AG09309 (cell line): ENCODE data around the gene FBF1.

Experiments used
- DNase-seq: peaks from one replicate; pipeline ENCODE4 v3.0.0-alpha.2; 2010; ENCODE audit warnings: low read depth
- H3K4me3 ChIP-seq: 2 replicates; pipeline ENCODE4 v1.5.1; 2011; ENCODE audit warnings: mild to moderate bottlenecking, low read depth, low read length, moderate library complexity; ENCODE audit not compliant: control insufficient read depth
- TF ChIP-seq, protein P1 (sequence below): IDR thresholded peaks from 2 replicates; pipeline ENCODE4 v1.5.1; 2011; ENCODE audit warnings: mild to moderate bottlenecking, low read depth, low read length, inconsistent platforms; ENCODE audit not compliant: insufficient read depth, control insufficient read depth; ENCODE audit errors: missing control alignments

Gene FBF1

DNA sequence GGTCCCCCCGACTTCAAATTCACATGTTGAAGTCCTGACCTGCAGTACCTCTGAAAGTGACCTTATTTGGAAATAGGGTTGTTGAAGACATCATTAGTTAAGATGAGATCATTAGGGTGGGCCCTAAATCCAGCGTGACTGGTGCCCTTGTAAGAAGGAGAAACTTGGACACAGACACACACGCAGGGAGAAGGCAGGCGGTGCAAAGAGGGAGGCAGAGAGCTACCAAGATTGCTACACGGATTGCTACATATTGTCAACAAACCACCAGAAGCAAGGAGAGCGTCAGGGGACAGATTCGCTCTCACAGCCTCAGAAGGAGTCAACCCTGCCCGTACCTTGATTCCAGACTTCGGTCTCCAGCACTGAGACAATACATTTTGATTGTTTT is 78.9 kb downstream of the FBF1 start:
- no peak for DNase-seq
- H3K4me3 ChIP-seq = no peak overlapping the region
- TF ChIP-seq, protein P1, sequence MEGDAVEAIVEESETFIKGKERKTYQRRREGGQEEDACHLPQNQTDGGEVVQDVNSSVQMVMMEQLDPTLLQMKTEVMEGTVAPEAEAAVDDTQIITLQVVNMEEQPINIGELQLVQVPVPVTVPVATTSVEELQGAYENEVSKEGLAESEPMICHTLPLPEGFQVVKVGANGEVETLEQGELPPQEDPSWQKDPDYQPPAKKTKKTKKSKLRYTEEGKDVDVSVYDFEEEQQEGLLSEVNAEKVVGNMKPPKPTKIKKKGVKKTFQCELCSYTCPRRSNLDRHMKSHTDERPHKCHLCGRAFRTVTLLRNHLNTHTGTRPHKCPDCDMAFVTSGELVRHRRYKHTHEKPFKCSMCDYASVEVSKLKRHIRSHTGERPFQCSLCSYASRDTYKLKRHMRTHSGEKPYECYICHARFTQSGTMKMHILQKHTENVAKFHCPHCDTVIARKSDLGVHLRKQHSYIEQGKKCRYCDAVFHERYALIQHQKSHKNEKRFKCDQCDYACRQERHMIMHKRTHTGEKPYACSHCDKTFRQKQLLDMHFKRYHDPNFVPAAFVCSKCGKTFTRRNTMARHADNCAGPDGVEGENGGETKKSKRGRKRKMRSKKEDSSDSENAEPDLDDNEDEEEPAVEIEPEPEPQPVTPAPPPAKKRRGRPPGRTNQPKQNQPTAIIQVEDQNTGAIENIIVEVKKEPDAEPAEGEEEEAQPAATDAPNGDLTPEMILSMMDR = no peak
